ENCODE results near the gene DYNC1I2. TPM values are rescaled to one million over a fixed set of nuclear protein-coding genes. Genes with fewer than 3 reads are reported as not detected.

The DYNC1I2 gene
- total RNA-seq, 4 donors from 2014 or later, result 54.6 to 165 (median 105) TPM

DNA sequence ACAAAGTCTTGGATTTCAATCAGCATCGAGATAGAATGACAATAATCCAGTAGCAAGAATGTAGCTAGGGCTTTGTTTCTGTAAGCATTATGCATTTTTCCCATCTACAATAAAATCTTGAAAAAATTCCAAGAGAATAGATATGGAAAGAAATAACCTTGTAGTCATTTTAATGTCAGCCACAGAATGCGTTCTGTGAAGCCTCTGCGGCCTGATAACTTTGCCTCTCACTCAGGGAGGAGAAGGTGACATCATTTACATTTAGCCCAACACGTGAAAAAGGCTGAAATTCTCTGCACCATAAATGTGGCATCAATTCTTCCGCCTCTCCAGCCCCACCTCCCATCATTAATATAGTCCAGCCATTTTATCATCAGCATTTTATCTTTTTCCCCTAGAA, 19.1 kb upstream of the DYNC1I2 start:
- intact Hi-C loops (cut with DNase I; ENCODE audit: low total_unique reads), result no loop called here
- no peak overlapping the region for H3K27ac ChIP-seq
- no peaks in the 10 kb centered on the region for H3K4me1 ChIP-seq
- H3K27me3 ChIP-seq, result no peaks in the 10 kb centered on the region
- TF ChIP-seq, protein P1, sequence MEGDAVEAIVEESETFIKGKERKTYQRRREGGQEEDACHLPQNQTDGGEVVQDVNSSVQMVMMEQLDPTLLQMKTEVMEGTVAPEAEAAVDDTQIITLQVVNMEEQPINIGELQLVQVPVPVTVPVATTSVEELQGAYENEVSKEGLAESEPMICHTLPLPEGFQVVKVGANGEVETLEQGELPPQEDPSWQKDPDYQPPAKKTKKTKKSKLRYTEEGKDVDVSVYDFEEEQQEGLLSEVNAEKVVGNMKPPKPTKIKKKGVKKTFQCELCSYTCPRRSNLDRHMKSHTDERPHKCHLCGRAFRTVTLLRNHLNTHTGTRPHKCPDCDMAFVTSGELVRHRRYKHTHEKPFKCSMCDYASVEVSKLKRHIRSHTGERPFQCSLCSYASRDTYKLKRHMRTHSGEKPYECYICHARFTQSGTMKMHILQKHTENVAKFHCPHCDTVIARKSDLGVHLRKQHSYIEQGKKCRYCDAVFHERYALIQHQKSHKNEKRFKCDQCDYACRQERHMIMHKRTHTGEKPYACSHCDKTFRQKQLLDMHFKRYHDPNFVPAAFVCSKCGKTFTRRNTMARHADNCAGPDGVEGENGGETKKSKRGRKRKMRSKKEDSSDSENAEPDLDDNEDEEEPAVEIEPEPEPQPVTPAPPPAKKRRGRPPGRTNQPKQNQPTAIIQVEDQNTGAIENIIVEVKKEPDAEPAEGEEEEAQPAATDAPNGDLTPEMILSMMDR (IDR thresholded peaks at IDR 0.05), result no peak
- TF ChIP-seq POLR2A (IDR thresholded peaks at IDR 0.05), result no peak
- H3K36me3 ChIP-seq, result no peaks in the 10 kb centered on the region
- no peak for DNase-seq
- no peak overlapping the region for H3K4me3 ChIP-seq
- H3K9me3 ChIP-seq, result no peaks in the 10 kb centered on the region

DNA sequence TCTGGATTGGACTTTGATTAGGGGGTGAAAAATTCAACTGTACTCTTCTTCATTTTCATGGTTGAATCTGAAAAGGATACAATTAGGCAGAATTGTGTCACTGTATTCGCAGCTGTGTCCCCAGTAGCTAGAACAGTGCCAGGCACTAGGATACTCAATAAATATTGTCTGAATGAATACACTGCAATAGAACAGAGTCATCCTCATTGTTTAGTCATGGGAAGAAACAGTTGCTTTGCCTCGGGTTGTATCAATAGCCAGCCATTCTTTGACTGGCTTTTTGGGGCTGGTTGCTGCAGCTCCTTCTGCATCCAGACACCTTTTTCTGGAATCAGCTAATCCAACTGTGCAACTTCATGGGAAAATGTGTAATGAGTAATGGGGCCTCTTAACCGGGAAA, 18.1 kb upstream of the DYNC1I2 start:
- no peaks in the 10 kb centered on the region for H3K9me3 ChIP-seq
- intact Hi-C loops (cut with DNase I; ENCODE audit: low total_unique reads), result no loop called here
- H3K4me1 ChIP-seq, result no peaks in the 10 kb centered on the region
- TF ChIP-seq, protein P1 (IDR thresholded peaks at IDR 0.05), result no peak
- TF ChIP-seq POLR2A (IDR thresholded peaks at IDR 0.05), result no peak
- H3K4me3 ChIP-seq, result no peak overlapping the region
- H3K36me3 ChIP-seq, result no peaks in the 10 kb centered on the region
- no peaks in the 10 kb centered on the region for H3K27me3 ChIP-seq
- DNase-seq, result no peak
- H3K27ac ChIP-seq, result no peak overlapping the region

DNA sequence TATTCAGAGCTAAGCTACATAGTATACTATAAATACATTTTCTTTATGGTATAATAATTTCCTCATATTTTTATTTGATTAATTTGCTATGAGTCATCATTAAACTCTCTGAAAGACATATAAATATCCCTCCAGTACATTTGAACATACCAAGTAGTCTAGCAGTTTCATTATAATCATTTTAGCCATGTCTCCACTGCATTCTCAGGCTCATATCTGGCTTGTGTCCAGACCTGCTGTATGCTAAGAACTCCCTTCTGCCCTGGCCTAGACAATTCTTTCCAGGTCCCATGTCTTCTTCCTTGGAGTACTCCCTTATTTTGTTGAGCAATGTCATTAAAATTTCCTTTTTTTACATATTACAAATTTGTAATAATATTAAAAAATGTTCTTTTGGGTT, 16.6 kb upstream of the DYNC1I2 start:
- Histone ChIP-seq H3K27me3 (no peaks in the 10 kb centered on the region), H3K36me3 (no peaks in the 10 kb centered on the region), H3K9me3 (no peaks in the 10 kb centered on the region), H3K4me1 (no peaks in the 10 kb centered on the region), H3K4me3 (no peak overlapping the region), H3K27ac (no peak overlapping the region)
- no peak for DNase-seq
- intact Hi-C loops (cut with DNase I; ENCODE audit: low total_unique reads), result no loop called here
- TF ChIP-seq, protein P1 (IDR thresholded peaks at IDR 0.05), result no peak
- no peak for TF ChIP-seq POLR2A (IDR thresholded peaks at IDR 0.05)

DNA sequence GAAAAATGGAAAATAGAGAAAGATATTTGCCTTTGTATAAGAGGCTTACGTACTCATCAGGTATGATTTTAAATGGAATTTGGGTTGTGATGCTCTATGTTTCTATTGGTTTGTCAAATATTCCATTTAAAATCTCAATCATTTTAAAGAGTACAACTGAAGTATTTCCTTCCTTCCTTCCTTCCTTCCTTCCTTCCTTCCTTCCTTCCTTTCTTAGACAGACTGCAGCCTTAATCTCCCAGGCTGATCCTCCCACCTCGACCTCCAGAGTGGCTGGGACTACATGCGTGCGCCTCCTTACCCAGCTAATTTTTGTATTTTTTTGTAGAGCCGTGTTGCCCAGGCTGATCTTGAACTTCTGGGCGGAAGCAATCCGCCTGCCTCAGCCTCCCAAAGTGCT, 15.4 kb upstream of the DYNC1I2 start:
- Histone ChIP-seq H3K27ac (no peak overlapping the region), H3K4me3 (no peak overlapping the region), H3K9me3 (no peaks in the 10 kb centered on the region), H3K27me3 (no peaks in the 10 kb centered on the region), H3K4me1 (no peaks in the 10 kb centered on the region), H3K36me3 (no peaks in the 10 kb centered on the region)
- intact Hi-C loops (cut with DNase I; ENCODE audit: low total_unique reads), result no loop called here
- TF ChIP-seq, protein P1 (IDR thresholded peaks at IDR 0.05), result no peak
- no peak for TF ChIP-seq POLR2A (IDR thresholded peaks at IDR 0.05)
- no peak for DNase-seq

- no peak overlapping the region for H3K4me3 ChIP-seq
- no peaks in the 10 kb centered on the region for H3K9me3 ChIP-seq
- TF ChIP-seq POLR2A (IDR thresholded peaks at IDR 0.05), result no peak
- TF ChIP-seq, protein P1 (IDR thresholded peaks at IDR 0.05), result no peak
- no peaks in the 10 kb centered on the region for H3K27me3 ChIP-seq
- no peak overlapping the region for H3K27ac ChIP-seq
- H3K36me3 ChIP-seq, result no peaks in the 10 kb centered on the region
- DNase-seq, result no peak
- no peaks in the 10 kb centered on the region for H3K4me1 ChIP-seq
- intact Hi-C loops (cut with DNase I; ENCODE audit: low total_unique reads), result no loop called here
Observed at GRCh38 chr2:171673905-171674304, 13.4 kb upstream of the DYNC1I2 start.

All from uterus (tissue), 4 donors.